ELR (cell line): ENCODE results near the gene SYCP1.
"Not testable (repeated sequence)": the region's sequence is repeated elsewhere in the genome, so short reads cannot be mapped to it uniquely, and the experiment has no call there.

Source experiments
- DNase-seq: peaks from one replicate; pipeline ENCODE4 v3.0.0-alpha.2; 2015; ENCODE audit warnings: low read depth

The SYCP1 gene, protein sequence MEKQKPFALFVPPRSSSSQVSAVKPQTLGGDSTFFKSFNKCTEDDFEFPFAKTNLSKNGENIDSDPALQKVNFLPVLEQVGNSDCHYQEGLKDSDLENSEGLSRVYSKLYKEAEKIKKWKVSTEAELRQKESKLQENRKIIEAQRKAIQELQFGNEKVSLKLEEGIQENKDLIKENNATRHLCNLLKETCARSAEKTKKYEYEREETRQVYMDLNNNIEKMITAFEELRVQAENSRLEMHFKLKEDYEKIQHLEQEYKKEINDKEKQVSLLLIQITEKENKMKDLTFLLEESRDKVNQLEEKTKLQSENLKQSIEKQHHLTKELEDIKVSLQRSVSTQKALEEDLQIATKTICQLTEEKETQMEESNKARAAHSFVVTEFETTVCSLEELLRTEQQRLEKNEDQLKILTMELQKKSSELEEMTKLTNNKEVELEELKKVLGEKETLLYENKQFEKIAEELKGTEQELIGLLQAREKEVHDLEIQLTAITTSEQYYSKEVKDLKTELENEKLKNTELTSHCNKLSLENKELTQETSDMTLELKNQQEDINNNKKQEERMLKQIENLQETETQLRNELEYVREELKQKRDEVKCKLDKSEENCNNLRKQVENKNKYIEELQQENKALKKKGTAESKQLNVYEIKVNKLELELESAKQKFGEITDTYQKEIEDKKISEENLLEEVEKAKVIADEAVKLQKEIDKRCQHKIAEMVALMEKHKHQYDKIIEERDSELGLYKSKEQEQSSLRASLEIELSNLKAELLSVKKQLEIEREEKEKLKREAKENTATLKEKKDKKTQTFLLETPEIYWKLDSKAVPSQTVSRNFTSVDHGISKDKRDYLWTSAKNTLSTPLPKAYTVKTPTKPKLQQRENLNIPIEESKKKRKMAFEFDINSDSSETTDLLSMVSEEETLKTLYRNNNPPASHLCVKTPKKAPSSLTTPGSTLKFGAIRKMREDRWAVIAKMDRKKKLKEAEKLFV

GRCh38 chr1:114854693-114855320 is at the start of gene SYCP1:
Gene SYCP1 (plus strand): TSS chr1:114854863. CDS start chr1:114855465, 602 bp downstream.
- DNase-seq, result no peak

- no peak for DNase-seq
Measured at GRCh38 chr1:114819869-114820268, 34.8 kb upstream of the SYCP1 start.

DNA sequence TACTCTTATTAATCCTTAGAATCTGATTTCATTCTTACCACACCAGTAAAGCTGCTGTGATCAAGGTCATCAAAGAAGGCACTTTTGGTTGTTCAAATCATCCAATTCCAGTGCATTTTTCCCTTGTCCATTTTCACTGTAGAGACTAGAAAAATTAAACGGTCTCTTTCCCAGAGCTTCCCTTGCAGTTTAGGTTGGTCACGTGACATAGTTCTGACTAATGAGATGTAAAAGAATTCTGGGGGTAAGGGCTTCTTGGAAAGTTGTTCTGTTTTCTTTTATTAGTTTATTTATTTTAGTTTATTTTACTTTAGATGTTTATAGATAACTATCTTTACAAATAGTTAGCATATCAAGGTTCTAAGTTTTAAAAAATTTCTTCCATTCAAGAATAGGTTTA is 34.3 kb upstream of the SYCP1 start:
- DNase-seq, result no peak

DNA sequence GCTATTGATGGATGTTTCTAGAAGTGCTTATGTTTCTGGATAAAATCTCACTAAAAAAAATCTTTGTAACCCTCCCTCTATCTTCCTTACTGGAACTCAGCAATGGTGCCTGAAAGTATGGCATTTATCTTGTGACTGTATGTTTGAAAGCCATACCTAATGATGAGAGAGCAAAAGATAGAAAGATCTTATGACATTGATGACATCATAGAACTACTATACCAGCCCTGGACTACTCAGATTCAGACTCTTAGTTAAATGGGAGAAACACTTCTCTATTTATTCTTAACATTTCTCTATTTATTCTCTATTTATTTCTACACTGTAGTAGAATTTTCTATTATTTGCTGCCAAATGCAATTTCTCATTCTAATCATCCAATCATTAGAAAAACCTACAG is 32.7 kb upstream of the SYCP1 start:
- no peak for DNase-seq

DNA sequence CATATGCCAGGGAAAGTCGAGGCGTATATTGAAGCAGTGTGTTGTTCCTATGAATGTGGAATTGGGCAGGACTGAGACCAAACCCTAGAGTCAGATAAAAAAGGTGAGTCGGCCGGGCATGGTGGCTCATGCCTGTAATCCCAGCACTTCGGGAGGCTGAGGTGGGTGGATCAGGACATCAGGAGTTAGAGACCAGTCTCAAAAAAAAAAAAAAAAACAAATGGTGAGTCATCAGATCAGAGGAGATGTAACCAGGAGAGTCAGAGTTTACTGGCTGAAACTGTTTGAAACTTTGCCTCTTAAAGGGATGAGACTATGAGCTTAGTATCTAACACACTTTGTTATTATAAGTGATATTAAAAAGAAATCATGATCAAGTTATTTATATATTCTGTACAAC is 26.4 kb upstream of the SYCP1 start:
- DNase-seq, result peak; percentile 61

- DNase-seq, result not testable (repeated sequence)
Measured at GRCh38 chr1:114830075-114830474, 24.6 kb upstream of the SYCP1 start.

- DNase-seq, result no peak
Measured at GRCh38 chr1:114831276-114831994, 23.2 kb upstream of the SYCP1 start.

DNA sequence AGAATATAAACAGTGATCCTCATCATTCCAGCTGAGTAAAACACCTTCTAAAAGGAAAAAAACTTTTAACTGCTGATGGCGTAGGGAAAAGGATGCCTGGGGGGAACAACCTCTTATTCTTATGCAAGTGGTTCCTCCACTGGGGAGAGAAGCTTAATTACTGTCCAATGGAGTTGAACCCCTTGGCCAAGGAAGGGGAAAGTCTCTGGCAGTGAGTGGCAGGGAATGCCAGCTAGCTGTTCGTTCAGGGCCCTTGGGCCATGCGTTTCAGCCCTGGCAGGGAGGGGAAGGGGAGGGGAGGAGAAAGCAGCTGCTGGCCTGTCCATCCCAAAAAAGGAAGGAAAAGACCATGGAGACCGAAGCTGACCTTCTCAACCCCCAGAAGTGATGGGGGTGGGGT is 22.6 kb upstream of the SYCP1 start:
- no peak for DNase-seq

DNA sequence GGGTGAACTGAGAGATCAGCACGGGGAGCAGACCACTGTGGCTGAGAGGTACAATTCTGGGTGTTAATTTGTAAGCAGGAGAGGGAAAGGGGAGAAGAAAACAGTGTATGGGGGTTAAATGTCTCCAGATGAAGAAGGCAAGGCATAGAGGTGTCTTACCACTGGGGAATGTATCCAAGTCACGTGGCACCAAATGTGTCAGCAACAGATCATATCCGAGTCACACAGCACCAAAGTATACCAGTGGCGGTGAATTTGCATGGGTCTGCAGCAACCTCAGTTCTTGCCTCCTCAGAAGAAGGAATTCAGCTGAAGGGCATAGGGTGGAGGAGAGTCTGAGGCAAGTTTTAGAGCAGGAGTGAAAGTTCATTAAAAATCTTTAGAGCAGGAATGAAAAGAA is 21.2 kb upstream of the SYCP1 start:
- peak; percentile 66 for DNase-seq

DNA sequence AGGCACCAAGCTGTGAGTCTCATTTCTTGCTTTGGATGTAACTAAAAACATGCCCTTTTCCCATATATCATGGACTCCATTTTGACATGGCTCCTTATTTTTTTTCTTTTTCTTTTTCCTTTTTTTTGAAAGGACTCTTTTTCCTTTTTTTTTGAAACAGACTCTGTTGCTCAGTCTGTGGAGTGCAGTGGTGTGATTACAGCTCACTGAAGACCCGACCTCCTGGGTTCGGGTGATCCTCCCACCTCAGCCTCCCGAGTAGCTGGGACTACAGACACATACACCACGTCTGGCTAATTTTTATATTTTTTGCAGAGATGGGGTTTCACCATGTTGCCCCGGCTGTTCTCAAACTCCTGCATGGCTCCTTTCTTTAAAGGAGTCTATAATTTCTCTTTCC is 10.4 kb upstream of the SYCP1 start:
- no peak for DNase-seq

DNA sequence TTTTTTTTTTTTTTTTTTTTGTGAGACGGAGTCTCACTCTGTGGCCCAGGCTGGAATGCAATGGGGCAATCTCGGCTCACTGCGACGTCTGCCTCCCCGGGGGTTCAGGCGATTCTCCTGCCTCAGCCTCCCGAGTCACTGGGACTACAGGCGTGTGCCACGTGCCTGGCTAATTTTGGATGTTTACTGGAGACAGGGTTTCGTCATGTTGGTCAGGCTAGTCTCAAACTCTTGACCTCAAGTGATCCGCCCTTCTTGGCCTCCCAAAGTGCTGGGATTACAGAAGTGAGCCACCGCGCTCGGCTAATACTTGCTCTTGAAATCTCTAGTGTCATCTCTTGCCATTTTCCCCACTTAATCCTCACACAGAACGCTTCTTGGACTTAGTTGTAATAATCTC is 1.1 kb upstream of the SYCP1 start:
- no peak for DNase-seq

GRCh38 chr1:114861384-114861783 is 6.7 kb downstream of the SYCP1 start:
- no peak for DNase-seq

DNA sequence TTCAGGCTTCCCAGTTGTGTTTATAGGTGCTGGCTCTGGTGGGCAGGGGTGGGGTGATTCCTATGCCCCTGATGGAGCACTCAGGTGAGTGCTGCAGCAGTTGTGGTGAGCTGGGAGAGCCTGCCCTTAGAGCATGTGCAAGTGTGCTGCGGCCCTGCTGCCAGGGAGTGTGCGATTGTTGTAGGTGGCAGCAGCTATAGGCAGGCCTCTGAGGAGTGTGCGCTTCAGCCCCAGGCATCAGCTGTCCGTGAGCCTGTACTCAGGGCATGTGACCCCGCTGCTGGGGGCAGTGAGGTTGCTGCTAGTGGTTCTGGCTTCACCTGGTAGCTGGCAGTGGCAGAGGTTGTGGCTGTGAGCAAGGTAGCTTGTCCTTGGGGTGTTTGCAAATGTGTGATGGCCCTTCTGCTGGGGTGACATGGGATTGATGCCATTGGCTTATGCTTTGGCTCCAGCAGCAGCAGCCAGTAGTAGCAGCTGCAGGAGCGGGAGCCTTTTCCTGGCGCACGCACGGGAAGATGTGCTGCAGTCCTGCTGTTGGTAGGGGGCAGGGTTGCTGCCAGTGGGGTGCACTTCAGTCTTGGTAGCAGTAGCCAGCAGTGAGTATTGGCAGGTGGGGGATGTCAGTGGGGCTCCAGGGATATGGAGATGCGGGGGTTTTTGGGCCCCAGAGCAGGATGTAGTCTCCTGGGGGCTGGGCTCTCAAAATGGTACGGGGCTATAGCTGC is 37.7 kb downstream of the SYCP1 start:
- DNase-seq, result no peak

- no peak for DNase-seq
Measured at GRCh38 chr1:114896795-114897194, 42.1 kb downstream of the SYCP1 start.

- no peak for DNase-seq
Measured at GRCh38 chr1:114901814-114902213, 47.2 kb downstream of the SYCP1 start.

GRCh38 chr1:114902343-114902742 is 47.7 kb downstream of the SYCP1 start:
- DNase-seq, result no peak

DNA sequence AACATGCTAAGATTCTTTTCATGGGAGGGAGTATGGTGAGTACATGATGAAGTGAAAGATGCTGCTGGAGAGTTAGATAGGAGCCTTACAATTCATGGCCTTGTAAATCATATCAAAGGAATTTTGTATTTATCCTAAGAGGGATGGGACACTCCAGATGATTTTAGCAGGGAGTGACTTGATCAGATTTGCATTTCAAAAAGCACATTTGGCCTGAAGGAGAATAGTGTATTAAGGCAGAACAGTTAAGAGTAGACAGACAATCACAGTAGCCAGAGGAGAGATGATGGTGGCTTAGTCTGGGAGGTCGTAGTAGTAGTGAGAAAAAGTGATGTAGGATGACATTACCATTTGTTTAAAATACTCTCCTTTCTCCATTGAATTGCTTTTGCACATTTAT is 48.8 kb downstream of the SYCP1 start:
- DNase-seq, result no peak

DNA sequence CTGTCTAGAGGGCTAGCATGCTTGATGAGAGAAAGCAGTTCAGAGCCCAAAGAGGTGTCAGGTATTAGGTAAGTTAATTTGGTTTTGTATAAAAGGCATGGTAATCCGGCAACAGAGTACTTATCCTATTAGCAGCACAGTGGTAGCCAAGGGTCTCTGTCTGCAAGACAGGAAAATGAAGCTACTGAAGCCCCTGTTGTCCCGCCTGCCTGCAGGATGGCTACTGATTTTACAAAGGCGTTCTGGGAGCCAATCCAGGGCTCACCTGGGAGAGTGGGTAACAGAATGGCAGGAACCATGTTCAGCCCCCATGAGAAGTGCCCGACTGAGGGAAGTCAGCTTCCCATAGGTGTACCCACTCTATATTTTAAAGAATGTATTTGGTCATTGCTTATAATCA is 61.1 kb downstream of the SYCP1 start:
- not testable (repeated sequence) for DNase-seq

DNA sequence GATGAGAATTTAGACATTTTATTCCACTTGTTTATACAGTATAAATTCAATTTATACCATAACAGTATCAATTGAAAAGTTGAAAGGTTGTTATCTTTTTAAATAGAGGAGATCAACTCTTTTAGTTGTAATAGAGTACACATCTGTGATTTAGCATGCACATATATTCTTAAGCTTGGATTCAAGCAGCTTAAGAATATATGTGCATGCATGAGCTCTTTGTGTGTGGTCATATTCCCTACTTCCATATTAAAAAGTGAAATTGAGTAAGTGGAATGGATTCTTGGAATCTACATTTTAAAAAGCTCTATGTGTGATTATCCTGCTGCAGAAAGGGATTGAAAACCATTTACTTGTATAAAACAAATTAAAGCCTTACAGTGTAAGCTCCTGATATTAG is 71.9 kb downstream of the SYCP1 start:
- DNase-seq, result no peak

- DNase-seq, result no peak
Measured at GRCh38 chr1:114927401-114927800, 72.7 kb downstream of the SYCP1 start.

- peak; percentile 28 for DNase-seq
Measured at GRCh38 chr1:114956570-114956969, 101.9 kb downstream of the SYCP1 start.
